Right lobe of liver (tissue), 4 donors: ENCODE results near the gene SSTR1.

Experiments
- CTCF ChIP-seq, 4 donors: fragments of 200-600 bp in 3 of 4; fragments of 450-650 bp in 1 of 4; IDR thresholded peaks; one replicate each; pipeline versions ENCODE4 v1.5.1 to v1.8.0; 2016 to 2022; ENCODE audit warnings: antibody characterized with exemption in 4 of 4, mild to moderate bottlenecking in 2 of 4
- POLR2A ChIP-seq: fragments of 450-650 bp; IDR thresholded peaks from one replicate; pipeline ENCODE4 v1.6.1; 2017; ENCODE audit warnings: antibody characterized with exemption, mild to moderate bottlenecking
- donor health status: DM: no; HTN: no; CAD: no.
- donor health status: DM: no; HTN: no; CAD: no.
- donor health status: DM: no; HTN: yes; CAD: no.

DNA sequence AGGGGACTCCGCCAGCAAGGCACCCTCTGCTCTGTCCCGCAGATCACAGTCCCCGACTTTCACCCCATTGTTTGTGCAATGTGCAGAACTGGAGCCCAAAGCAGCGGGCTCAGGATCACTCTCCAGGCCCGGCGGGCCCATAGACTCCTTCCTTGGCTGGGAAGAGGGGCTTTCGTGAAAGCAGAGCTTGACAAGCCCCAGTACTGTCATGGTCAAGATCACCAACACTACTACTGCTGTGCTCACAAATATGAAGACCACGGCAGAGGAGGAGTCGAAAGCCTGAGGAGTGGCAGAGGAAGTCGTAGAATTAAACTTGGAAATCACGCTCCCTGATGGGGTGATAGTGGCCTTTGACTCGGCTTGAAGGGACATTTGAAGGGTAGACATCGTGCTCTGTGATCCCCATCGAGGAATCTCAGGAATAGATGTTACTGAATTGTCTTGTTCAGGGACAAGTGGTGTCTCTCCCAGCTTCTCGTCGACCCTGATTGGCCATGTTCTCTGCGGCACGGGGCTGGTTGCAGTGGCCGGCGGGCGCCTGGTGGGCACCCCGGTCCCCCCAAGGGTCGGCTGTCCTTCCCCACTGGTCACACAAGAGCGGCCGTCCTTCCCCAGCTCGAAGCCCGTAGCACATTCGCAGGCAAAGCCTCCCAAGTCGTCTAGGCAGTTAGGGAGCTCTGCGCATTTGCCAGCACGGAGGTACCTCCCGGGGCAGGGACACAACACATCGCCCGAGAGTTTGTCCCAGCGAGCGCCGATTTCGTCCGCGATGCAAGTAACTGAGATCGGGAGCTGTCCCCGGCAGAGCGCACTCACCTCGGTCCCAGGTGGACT lies 47.1 kb downstream of the SSTR1 start:
- TF ChIP-seq CTCF (IDR thresholded peaks at IDR 0.05) (no peak), POLR2A (no peak)
